Ovary (tissue), 9 donors: ENCODE data around the gene PNPLA1. TPM values are rescaled to one million over a fixed set of nuclear protein-coding genes. Genes with fewer than 3 reads are reported as not detected.

Source experiments
- DNase-seq, 5 donors: peaks; one replicate each; pipeline ENCODE4 v3.0.0-alpha.2; 2019 to 2020
- H3K27ac ChIP-seq, 2 donors: fragments of 200-600 bp; one replicate each; pipeline versions ENCODE4 v1.5.1 to v1.8.0; 2019 to 2022
- H3K27me3 ChIP-seq: fragments of 200-600 bp; one replicate; pipeline ENCODE4 v1.8.0; 2022
- H3K36me3 ChIP-seq: fragments of 200-600 bp; sonication (generic); one replicate; pipeline ENCODE4 v1.5.1; 2019
- H3K4me1 ChIP-seq: one replicate; pipeline ENCODE4 v1.8.1; 2013; ENCODE audit warnings: mild to moderate bottlenecking, moderate library complexity; ENCODE audit not compliant: insufficient read depth
- H3K4me3 ChIP-seq: fragments of 200-600 bp; sonication (generic); one replicate; pipeline ENCODE4 v1.5.1; 2017
- H3K9me3 ChIP-seq, 2 donors: fragments of 200-600 bp in 1 of 2; sonication (generic) in 1 of 2; one replicate each; pipeline versions ENCODE4 v1.5.1 to v1.8.1; 2013 to 2019; ENCODE audit warnings: mild to moderate bottlenecking in 1 of 2, moderate library complexity in 1 of 2
- CTCF ChIP-seq, 3 donors: fragments of 450-650 bp in 2 of 3; fragments of 200-600 bp in 1 of 3; IDR thresholded peaks; one replicate each; pipeline versions ENCODE4 v1.5.1 to v1.8.0; 2016 to 2022; ENCODE audit warnings: antibody characterized with exemption in 3 of 3, mild to moderate bottlenecking in 1 of 3
- EP300 ChIP-seq: sonication (generic); formaldehyde crosslinking; IDR thresholded peaks from one replicate; pipeline ENCODE4 v1.6.1; 2017; ENCODE audit warnings: antibody characterized with exemption
- POLR2A ChIP-seq: fragments of 450-650 bp; IDR thresholded peaks from one replicate; pipeline ENCODE4 v1.6.1; 2017; ENCODE audit warnings: antibody characterized with exemption, mild to moderate bottlenecking, moderate library complexity
- WGBS, 3 donors: extraction: QIAGEN DNeasy Blood & Tissue Kit in 1 of 3; methylation state at CpG; one replicate each; pipeline versions ENCODE4 v1.1.5 to v1.1.7; 2013 to 2017; 5-methylcytosine and 5-hydroxymethylcytosine counted together
- intact Hi-C, 4 donors: fragments of 100-400 bp; cut with DNase I; formaldehyde crosslinking; loops; one replicate each; pipeline versions ENCODE4 v1.11.0 to v1.15.1; 2022 to 2023
- polyA plus RNA-seq, 2 donors: library from polyadenylated mRNA; stranded (reverse); fragments of 200-250 nt in 1 of 2; fragments of 350-450 nt in 1 of 2; fragmentation: Illumina TruSeq in 1 of 2; extraction: RNeasy Lipid Tissue Mini Kit (QIAGEN cat#74804) in 1 of 2; gene quantifications; one replicate each; pipeline ENCODE4 v1.2.3, GENCODE V29; 2013 to 2014
- total RNA-seq, 7 donors: library from RNA; depleted of rRNA in 2 of 7; stranded (reverse); fragments of >200 nt in 2 of 7; fragmentation: NEBNext Ultra II Directional in 3 of 7; extraction: Animal tissue kit (Norgen Biotek cat#: 25700) in 3 of 7; gene quantifications; one replicate each; pipeline versions ENCODE4 v1.1.0 to v1.2.4, GENCODE V29; 2016 to 2023
- donor health status: DM: no; HTN: no; CAD: no; lungs with moderate emphysema.
- donor health status: DM: no; HTN: no; CAD: no.
- donor health status: Bipolar disorder and iron deficiency.
- donor health status: DM: yes; HTN: yes; CAD: no.
- donor health status: DM: no; HTN: no; CAD: no.
- donor health status: DM: yes; HTN: yes; CAD: no.

Gene PNPLA1
- total and polyA plus RNA-seq, 9 donors = 0.04 to 0.20 (median 0.12) TPM; not detected in 5

GRCh38 chr6:36340618-36341454, 71.0 kb downstream of the PNPLA1 start:
- Histone ChIP-seq H3K27ac (no peak overlapping the region), H3K4me1 (peaks cover 2% of the 10 kb centered on the region), H3K4me3 (no peak overlapping the region), H3K36me3 (no peaks in the 10 kb centered on the region), H3K9me3 (no peaks in the 10 kb centered on the region), H3K27me3 (no peaks in the 10 kb centered on the region)
- peak; percentile 71 to 89 (median 82) for DNase-seq
- WGBS, 3 donors = 25 to 29% (median 28%) methylated on average over 36 of the region's 36 CpGs
- intact Hi-C loops = no loop called here
- TF ChIP-seq POLR2A (no peak), CTCF (IDR thresholded peaks at IDR 0.05) (peak; percentile 87 to 92 (median 87)), EP300 (no peak)

GRCh38 chr6:36343109-36343680, 73.3 kb downstream of the PNPLA1 start:
- no peaks in the 10 kb centered on the region for H3K9me3 ChIP-seq
- intact Hi-C loops = no loop called here
- DNase-seq = peak in 1 of 5 donors; percentile 3
- H3K4me3 ChIP-seq = no peak overlapping the region
- H3K27me3 ChIP-seq = no peaks in the 10 kb centered on the region
- WGBS, 3 donors = 86 to 94% (median 88%) methylated on average over 5 of the region's 5 CpGs
- peaks cover 2% of the 10 kb centered on the region for H3K4me1 ChIP-seq
- H3K27ac ChIP-seq = no peak overlapping the region
- no peak for TF ChIP-seq CTCF (IDR thresholded peaks at IDR 0.05)
- no peak for TF ChIP-seq EP300
- no peak for TF ChIP-seq POLR2A
- H3K36me3 ChIP-seq = no peaks in the 10 kb centered on the region

- no peaks in the 10 kb centered on the region for H3K9me3 ChIP-seq
- H3K27me3 ChIP-seq = no peaks in the 10 kb centered on the region
- H3K27ac ChIP-seq = no peak overlapping the region
- no peaks in the 10 kb centered on the region for H3K36me3 ChIP-seq
- peaks cover 4% of the 10 kb centered on the region for H3K4me1 ChIP-seq
- TF ChIP-seq CTCF (IDR thresholded peaks at IDR 0.05) (no peak), POLR2A (no peak), EP300 (no peak)
- peak in 1 of 5 donors; percentile 29 for DNase-seq
- WGBS, 3 donors = 88 to 89% (median 88%) methylated on average over 13 of the region's 13 CpGs
- no peak overlapping the region for H3K4me3 ChIP-seq
- intact Hi-C loops = no loop called here
Measured at GRCh38 chr6:36345681-36346466, 76.0 kb downstream of the PNPLA1 start.

GRCh38 chr6:36346486-36347273, 76.8 kb downstream of the PNPLA1 start:
- H3K4me1 ChIP-seq = peaks cover 6% of the 10 kb centered on the region
- no peaks in the 10 kb centered on the region for H3K9me3 ChIP-seq
- no peaks in the 10 kb centered on the region for H3K36me3 ChIP-seq
- no peak for TF ChIP-seq POLR2A
- TF ChIP-seq CTCF (IDR thresholded peaks at IDR 0.05) = no peak
- TF ChIP-seq EP300 = no peak
- no peak overlapping the region for H3K4me3 ChIP-seq
- 91 to 93% (median 92%) methylated on average over 20 of the region's 20 CpGs for WGBS, 3 donors
- H3K27ac ChIP-seq = no peak overlapping the region
- H3K27me3 ChIP-seq = no peaks in the 10 kb centered on the region
- peak in 1 of 5 donors; percentile 18 for DNase-seq
- intact Hi-C loops = no loop called here
